ENCODE results near the gene PTK7.
A peak's percentile ranks its signal among the peaks of the same experiment; 100 is the strongest.

Gene PTK7

GRCh38 chr6:43054206-43054943, 21.7 kb upstream of the PTK7 start:
- H3K27ac ChIP-seq (ENCODE audit: low read length), result peak overlapping the region; percentile 42
- no peak for TF ChIP-seq CTCF (IDR thresholded peaks at IDR 0.05; ENCODE audit: low read depth, low read length)
- TF ChIP-seq EZH2phosphoT487 (IDR thresholded peaks at IDR 0.05; ENCODE audit: low read depth), result no peak
- H3K9ac ChIP-seq (ENCODE audit: low read length), result peak overlapping the region; percentile 90
- peak overlapping the region; percentile 87 for H3K4me3 ChIP-seq (ENCODE audit: low read length)
- H3K79me2 ChIP-seq (ENCODE audit: low read length), result peaks cover 33% of the 10 kb centered on the region
- peaks cover 21% of the 10 kb centered on the region for H3K4me1 ChIP-seq (ENCODE audit: low read length)
- H3K4me2 ChIP-seq (ENCODE audit: low read length), result peak overlapping the region; percentile 61
- H3K27me3 ChIP-seq (ENCODE audit: low read depth, low read length), result no peaks in the 10 kb centered on the region
- no peaks in the 10 kb centered on the region for H4K20me1 ChIP-seq (ENCODE audit: insufficient read depth, low read length)
- peaks cover 32% of the 10 kb centered on the region for H3K36me3 ChIP-seq (replicated peaks; ENCODE audit: low read depth, low read length)
- no peak overlapping the region for H2AFZ ChIP-seq (ENCODE audit: low read depth, low read length)
- no peaks in the 10 kb centered on the region for H3K9me3 ChIP-seq (ENCODE audit: insufficient read depth, low read length)

- no peaks in the 10 kb centered on the region for H3K9me3 ChIP-seq (ENCODE audit: insufficient read depth, low read length)
- H2AFZ ChIP-seq (ENCODE audit: low read depth, low read length), result no peak overlapping the region
- H3K27ac ChIP-seq (ENCODE audit: low read length), result no peak overlapping the region
- H3K27me3 ChIP-seq (ENCODE audit: low read depth, low read length), result no peaks in the 10 kb centered on the region
- H3K4me2 ChIP-seq (ENCODE audit: low read length), result no peak overlapping the region
- no peaks in the 10 kb centered on the region for H4K20me1 ChIP-seq (ENCODE audit: insufficient read depth, low read length)
- H3K79me2 ChIP-seq (ENCODE audit: low read length), result peaks cover 33% of the 10 kb centered on the region
- peaks cover 19% of the 10 kb centered on the region for H3K36me3 ChIP-seq (replicated peaks; ENCODE audit: low read depth, low read length)
- H3K9ac ChIP-seq (ENCODE audit: low read length), result no peak overlapping the region
- no peak for TF ChIP-seq CTCF (IDR thresholded peaks at IDR 0.05; ENCODE audit: low read depth, low read length)
- TF ChIP-seq EZH2phosphoT487 (IDR thresholded peaks at IDR 0.05; ENCODE audit: low read depth), result no peak
- H3K4me3 ChIP-seq (ENCODE audit: low read length), result no peak overlapping the region
- peaks cover 24% of the 10 kb centered on the region for H3K4me1 ChIP-seq (ENCODE audit: low read length)
These were observed 20.1 kb upstream of the PTK7 start for GRCh38 chr6:43055966-43056365.

GRCh38 chr6:43058531-43058930, 17.6 kb upstream of the PTK7 start:
- Histone ChIP-seq H4K20me1 (ENCODE audit: insufficient read depth, low read length) (no peaks in the 10 kb centered on the region), H3K4me1 (ENCODE audit: low read length) (peaks cover 17% of the 10 kb centered on the region), H3K27ac (ENCODE audit: low read length) (peak overlapping the region; percentile 3; the same call in 1 of the 2 replicates), H3K4me2 (ENCODE audit: low read length) (peak overlapping the region; percentile 96), H3K79me2 (ENCODE audit: low read length) (peaks cover 18% of the 10 kb centered on the region), H2AFZ (ENCODE audit: low read depth, low read length) (no peak overlapping the region), H3K27me3 (ENCODE audit: low read depth, low read length) (no peaks in the 10 kb centered on the region), H3K9me3 (ENCODE audit: insufficient read depth, low read length) (no peaks in the 10 kb centered on the region), H3K9ac (ENCODE audit: low read length) (peak overlapping the region; percentile 72), H3K36me3 (replicated peaks; ENCODE audit: low read depth, low read length) (peaks cover 16% of the 10 kb centered on the region), H3K4me3 (ENCODE audit: low read length) (peak overlapping the region; percentile 76)
- TF ChIP-seq CTCF (IDR thresholded peaks at IDR 0.05; ENCODE audit: low read depth, low read length), result no peak
- TF ChIP-seq EZH2phosphoT487 (IDR thresholded peaks at IDR 0.05; ENCODE audit: low read depth), result no peak

- no peaks in the 10 kb centered on the region for H3K9me3 ChIP-seq (ENCODE audit: insufficient read depth, low read length)
- peaks cover 13% of the 10 kb centered on the region for H3K4me1 ChIP-seq (ENCODE audit: low read length)
- peaks cover 16% of the 10 kb centered on the region for H3K36me3 ChIP-seq (replicated peaks; ENCODE audit: low read depth, low read length)
- H3K4me2 ChIP-seq (ENCODE audit: low read length), result peak within 1 kb of the TSS; percentile 96
- H4K20me1 ChIP-seq (ENCODE audit: insufficient read depth, low read length), result no peaks in the 10 kb centered on the region
- peak within 1 kb of the TSS; percentile 96 for H2AFZ ChIP-seq (ENCODE audit: low read depth, low read length)
- H3K27me3 ChIP-seq (ENCODE audit: low read depth, low read length), result no peaks in the 10 kb centered on the region
- no peak for TF ChIP-seq CTCF (IDR thresholded peaks at IDR 0.05; ENCODE audit: low read depth, low read length)
- no peak for TF ChIP-seq EZH2phosphoT487 (IDR thresholded peaks at IDR 0.05; ENCODE audit: low read depth)
- H3K4me3 ChIP-seq (ENCODE audit: low read length), result peak within 1 kb of the TSS; percentile 76
- H3K79me2 ChIP-seq (ENCODE audit: low read length), result peaks cover 18% of the 10 kb centered on the region
- H3K9ac ChIP-seq (ENCODE audit: low read length), result peak within 1 kb of the TSS; percentile 72
- H3K27ac ChIP-seq (ENCODE audit: low read length), result peak within 1 kb of the TSS; percentile 49
These were observed 16.7 kb upstream of the PTK7 start, which contains the start of the genes KLC4 and MRPL2 for GRCh38 chr6:43059168-43060033. TSS of gene KLC4 (plus strand) at chr6:43059631. CDS start at chr6:43061336, 1,705 bp downstream. TSS of gene MRPL2 (minus strand) at chr6:43059434. CDS start at chr6:43059381, 53 bp downstream.
